Osteoblast (primary cell): ENCODE results near the gene TNNC2. TPM values are rescaled to one million over a fixed set of nuclear protein-coding genes. Genes with fewer than 3 reads are reported as not detected.

ENCODE experiments used
- DNase-seq: peaks from one replicate; pipeline ENCODE4 v3.0.0; 2011; ENCODE audit warnings: low spot score, mixed read lengths; ENCODE audit not compliant: insufficient read length; ENCODE audit errors: missing footprints
- H2AFZ ChIP-seq: 2 replicates; pipeline ENCODE4 v1.6.0; 2011; ENCODE audit warnings: mild to moderate bottlenecking, low read length
- H3K27ac ChIP-seq: 2 replicates; pipeline ENCODE4 v1.5.1; 2011; ENCODE audit warnings: mild to moderate bottlenecking, low read depth, low read length, moderate library complexity
- H3K27me3 ChIP-seq: 2 replicates; pipeline ENCODE4 v1.6.0; 2012; ENCODE audit warnings: mild to moderate bottlenecking, control low read depth, inconsistent platforms, low read length, moderate library complexity; ENCODE audit not compliant: insufficient read depth
- H3K36me3 ChIP-seq: 2 replicates; pipeline ENCODE4 v1.5.1; 2011; ENCODE audit warnings: mild to moderate bottlenecking, low read length, control low read depth, moderate library complexity; ENCODE audit not compliant: insufficient read depth
- H3K4me1 ChIP-seq: 2 replicates; pipeline ENCODE4 v1.5.1; 2011; ENCODE audit warnings: mild to moderate bottlenecking, low read length, control low read depth, moderate library complexity; ENCODE audit not compliant: insufficient read depth
- H3K4me2 ChIP-seq: 2 replicates; pipeline ENCODE4 v1.6.0; 2011; ENCODE audit warnings: mild to moderate bottlenecking, low read length; ENCODE audit not compliant: insufficient read depth
- H3K4me3 ChIP-seq: fragments of 200-600 bp; sonication (generic); 3 replicates; pipeline ENCODE4 v1.5.1; 2012; ENCODE audit warnings: mild to moderate bottlenecking, low read length, inconsistent platforms; ENCODE audit not compliant: insufficient read depth
- H3K79me2 ChIP-seq: 2 replicates; pipeline ENCODE4 v1.6.0; 2012; ENCODE audit warnings: mild to moderate bottlenecking, low read length, control low read depth, inconsistent platforms; ENCODE audit not compliant: insufficient read depth
- H3K9me3 ChIP-seq: 2 replicates; pipeline ENCODE4 v1.5.1; 2011; ENCODE audit warnings: low read depth, low read length, control low read depth
- H4K20me1 ChIP-seq: 2 replicates; pipeline ENCODE4 v1.6.0; 2012; ENCODE audit warnings: mild to moderate bottlenecking, low read length, control low read depth; ENCODE audit not compliant: insufficient read depth
- total RNA-seq: library from RNA; depleted of rRNA; stranded (reverse); fragments of >200 nt; gene quantifications from 2 replicates; pipeline ENCODE4 v1.2.3, GENCODE V29; 2012
- TF ChIP-seq, protein P1 (sequence below): IDR thresholded peaks from 2 replicates; pipeline ENCODE4 v1.5.1; 2011; ENCODE audit warnings: mild to moderate bottlenecking, low read depth, low read length, moderate library complexity; ENCODE audit errors: extremely low read depth

TNNC2 gene
- total RNA-seq, 1 donor, result 0.36 TPM

DNA sequence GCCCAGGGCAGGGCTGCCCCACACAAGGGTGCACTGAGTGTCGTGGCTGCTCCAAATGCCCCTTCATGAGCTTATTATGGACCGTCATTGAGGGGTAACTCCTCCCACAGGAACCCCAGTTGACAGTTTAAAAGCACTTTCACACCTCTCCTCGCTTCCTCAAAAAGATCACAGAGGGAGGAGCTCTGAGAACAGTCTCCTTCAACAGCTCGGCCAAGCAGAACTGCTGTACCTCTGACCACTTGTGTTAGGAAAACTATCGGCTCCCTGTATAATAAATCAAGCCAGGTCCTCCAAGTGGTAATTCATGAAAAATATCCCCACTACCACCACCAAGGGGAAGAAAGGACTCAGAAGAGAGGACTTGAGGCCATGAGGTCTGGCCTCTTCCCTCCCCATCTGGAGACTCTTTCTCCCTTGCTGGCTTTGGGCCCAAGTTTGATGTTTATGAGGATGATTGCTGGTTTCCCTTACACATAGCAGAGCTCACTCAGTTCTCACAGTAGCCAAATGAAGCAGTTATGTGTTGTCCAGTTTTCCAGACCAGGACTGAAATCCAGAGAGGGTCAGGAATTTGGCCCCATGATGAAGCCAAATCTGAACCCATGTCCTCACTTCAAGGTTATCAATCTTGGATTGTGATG lies 15.2 kb upstream of the TNNC2 start:
- no peak overlapping the region for H2AFZ ChIP-seq
- H3K4me3 ChIP-seq, result no peak overlapping the region
- H3K9me3 ChIP-seq, result no peaks in the 10 kb centered on the region
- peak overlapping the region; percentile 2 for H3K27ac ChIP-seq
- H3K4me2 ChIP-seq, result no peak overlapping the region
- peaks cover 57% of the 10 kb centered on the region for H3K36me3 ChIP-seq
- H4K20me1 ChIP-seq, result peaks cover 7% of the 10 kb centered on the region
- TF ChIP-seq, protein P1, sequence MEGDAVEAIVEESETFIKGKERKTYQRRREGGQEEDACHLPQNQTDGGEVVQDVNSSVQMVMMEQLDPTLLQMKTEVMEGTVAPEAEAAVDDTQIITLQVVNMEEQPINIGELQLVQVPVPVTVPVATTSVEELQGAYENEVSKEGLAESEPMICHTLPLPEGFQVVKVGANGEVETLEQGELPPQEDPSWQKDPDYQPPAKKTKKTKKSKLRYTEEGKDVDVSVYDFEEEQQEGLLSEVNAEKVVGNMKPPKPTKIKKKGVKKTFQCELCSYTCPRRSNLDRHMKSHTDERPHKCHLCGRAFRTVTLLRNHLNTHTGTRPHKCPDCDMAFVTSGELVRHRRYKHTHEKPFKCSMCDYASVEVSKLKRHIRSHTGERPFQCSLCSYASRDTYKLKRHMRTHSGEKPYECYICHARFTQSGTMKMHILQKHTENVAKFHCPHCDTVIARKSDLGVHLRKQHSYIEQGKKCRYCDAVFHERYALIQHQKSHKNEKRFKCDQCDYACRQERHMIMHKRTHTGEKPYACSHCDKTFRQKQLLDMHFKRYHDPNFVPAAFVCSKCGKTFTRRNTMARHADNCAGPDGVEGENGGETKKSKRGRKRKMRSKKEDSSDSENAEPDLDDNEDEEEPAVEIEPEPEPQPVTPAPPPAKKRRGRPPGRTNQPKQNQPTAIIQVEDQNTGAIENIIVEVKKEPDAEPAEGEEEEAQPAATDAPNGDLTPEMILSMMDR, result no peak
- H3K27me3 ChIP-seq, result no peaks in the 10 kb centered on the region
- peaks cover 2% of the 10 kb centered on the region for H3K79me2 ChIP-seq
- H3K4me1 ChIP-seq, result peaks cover 11% of the 10 kb centered on the region
- peak; percentile 73 for DNase-seq

DNA sequence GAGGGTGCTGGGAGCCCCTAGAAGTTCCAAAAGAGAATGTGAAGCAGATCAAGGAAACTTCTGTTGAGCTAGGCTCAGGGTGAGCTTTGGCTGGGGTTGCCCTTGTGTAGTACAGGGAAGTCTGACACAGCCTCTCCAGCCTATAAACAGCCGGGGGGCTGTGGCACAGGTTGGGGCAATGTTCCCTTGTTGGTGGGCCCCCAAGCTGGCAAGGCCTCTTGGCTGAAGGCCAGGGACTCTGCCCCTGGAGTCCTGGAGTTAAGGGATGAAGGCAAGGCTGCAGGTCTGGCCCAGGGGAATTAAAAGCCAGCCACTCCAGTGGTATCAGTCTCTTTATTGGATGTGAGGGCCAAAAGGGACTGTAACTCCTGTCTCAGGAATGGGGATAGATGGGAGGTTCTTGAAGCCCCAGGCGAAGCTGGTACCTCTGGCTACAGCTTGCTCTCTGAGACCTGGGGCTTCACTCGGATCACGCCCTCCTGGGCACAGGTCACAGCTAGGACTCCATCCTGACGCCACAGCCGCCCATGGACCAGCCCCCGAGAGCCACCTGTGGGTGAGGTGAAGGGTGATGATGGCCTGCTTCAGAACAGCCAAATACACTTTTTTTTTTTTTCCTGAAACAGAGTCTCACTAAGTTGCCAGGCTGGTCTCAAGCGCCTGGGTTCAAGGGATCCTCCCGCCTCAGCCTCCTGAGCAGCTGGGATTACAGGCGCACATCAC lies 14.5 kb upstream of the TNNC2 start:
- Histone ChIP-seq H3K27ac (no peak overlapping the region), H3K36me3 (peaks cover 60% of the 10 kb centered on the region)

DNA sequence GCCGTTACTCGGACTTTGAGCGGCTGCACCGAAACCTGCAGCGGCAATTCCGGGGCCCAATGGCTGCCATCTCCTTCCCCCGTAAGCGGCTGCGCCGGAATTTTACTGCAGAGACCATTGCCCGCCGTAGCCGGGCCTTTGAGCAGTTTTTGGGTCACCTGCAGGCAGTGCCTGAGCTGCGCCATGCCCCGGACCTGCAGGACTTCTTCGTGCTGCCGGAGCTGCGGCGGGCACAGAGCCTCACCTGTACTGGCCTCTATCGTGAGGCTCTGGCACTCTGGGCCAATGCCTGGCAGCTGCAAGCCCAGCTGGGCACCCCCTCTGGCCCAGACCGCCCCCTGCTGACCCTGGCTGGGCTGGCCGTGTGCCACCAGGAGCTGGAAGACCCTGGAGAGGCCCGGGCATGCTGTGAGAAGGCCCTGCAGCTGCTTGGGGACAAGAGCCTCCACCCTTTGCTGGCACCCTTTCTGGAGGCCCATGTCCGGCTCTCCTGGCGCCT lies 13.6 kb upstream of the TNNC2 start:
- peaks cover 15% of the 10 kb centered on the region for H4K20me1 ChIP-seq
- no peak overlapping the region for H3K4me3 ChIP-seq

More for the DNA sequence above, 14.5 kb upstream of the TNNC2 start:
- TF ChIP-seq, protein P1, result no peak
- H3K4me1 ChIP-seq, result peaks cover 15% of the 10 kb centered on the region
- H3K79me2 ChIP-seq, result peaks cover 2% of the 10 kb centered on the region
- no peaks in the 10 kb centered on the region for H3K27me3 ChIP-seq
- no peak for DNase-seq
- H3K4me2 ChIP-seq, result no peak overlapping the region
- peaks cover 14% of the 10 kb centered on the region for H4K20me1 ChIP-seq
- H3K9me3 ChIP-seq, result no peaks in the 10 kb centered on the region
- H3K4me3 ChIP-seq, result no peak overlapping the region
- H2AFZ ChIP-seq, result no peak overlapping the region

More for the DNA sequence above, 13.6 kb upstream of the TNNC2 start:
- Histone ChIP-seq H2AFZ (no peak overlapping the region), H3K79me2 (peaks cover 3% of the 10 kb centered on the region), H3K27me3 (no peaks in the 10 kb centered on the region), H3K4me2 (no peak overlapping the region), H3K36me3 (peaks cover 55% of the 10 kb centered on the region), H3K9me3 (no peaks in the 10 kb centered on the region), H3K4me1 (peaks cover 19% of the 10 kb centered on the region), H3K27ac (no peak overlapping the region)
- TF ChIP-seq, protein P1, result no peak
- no peak for DNase-seq
